Measurements from ENCODE around the gene IGFBP1.
"Not testable (repeated sequence)": the region's sequence is repeated elsewhere in the genome, so short reads cannot be mapped to it uniquely, and the experiment has no call there.

The IGFBP1 gene

GRCh38 chr7:45940237-45940781 is 52.0 kb downstream of the IGFBP1 start:
- not testable (repeated sequence) for DNase-seq

DNA sequence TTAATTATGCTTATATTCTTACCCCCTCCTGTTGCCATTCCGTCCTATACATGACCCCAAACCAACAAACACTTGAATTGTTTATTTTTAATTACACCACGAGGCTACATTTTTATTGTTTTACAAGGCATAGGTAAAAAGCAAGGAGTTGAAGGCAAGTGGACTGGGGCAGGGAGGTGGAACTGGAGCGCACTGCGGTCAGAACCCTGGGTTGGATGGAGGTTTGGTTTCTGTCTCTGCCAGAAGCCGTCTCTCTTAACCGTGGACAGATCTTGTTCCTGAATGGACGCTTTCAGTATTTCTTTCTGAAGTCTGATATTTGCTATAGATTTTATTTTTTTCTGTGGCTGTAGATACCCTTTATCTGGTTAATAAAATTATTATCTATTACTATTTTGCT is 52.7 kb downstream of the IGFBP1 start:
- no peak for DNase-seq

Measured in NCI-H2227 treated with DMSO at 0.1 percent for 48 hours (cell line).